HG02885 (cell line): ENCODE data around the gene ACP5.
"Not testable (repeated sequence)": the region's sequence is repeated elsewhere in the genome, so short reads cannot be mapped to it uniquely, and the experiment has no call there.

Source experiments
- ATAC-seq: cut with Tn5 transposase; IDR thresholded peaks from one replicate; pipeline ENCODE4 v1.9.1; 2021; ENCODE audit warnings: mild to moderate bottlenecking; ENCODE audit not compliant: unreplicated experiment, poor library complexity

The ACP5 gene

DNA sequence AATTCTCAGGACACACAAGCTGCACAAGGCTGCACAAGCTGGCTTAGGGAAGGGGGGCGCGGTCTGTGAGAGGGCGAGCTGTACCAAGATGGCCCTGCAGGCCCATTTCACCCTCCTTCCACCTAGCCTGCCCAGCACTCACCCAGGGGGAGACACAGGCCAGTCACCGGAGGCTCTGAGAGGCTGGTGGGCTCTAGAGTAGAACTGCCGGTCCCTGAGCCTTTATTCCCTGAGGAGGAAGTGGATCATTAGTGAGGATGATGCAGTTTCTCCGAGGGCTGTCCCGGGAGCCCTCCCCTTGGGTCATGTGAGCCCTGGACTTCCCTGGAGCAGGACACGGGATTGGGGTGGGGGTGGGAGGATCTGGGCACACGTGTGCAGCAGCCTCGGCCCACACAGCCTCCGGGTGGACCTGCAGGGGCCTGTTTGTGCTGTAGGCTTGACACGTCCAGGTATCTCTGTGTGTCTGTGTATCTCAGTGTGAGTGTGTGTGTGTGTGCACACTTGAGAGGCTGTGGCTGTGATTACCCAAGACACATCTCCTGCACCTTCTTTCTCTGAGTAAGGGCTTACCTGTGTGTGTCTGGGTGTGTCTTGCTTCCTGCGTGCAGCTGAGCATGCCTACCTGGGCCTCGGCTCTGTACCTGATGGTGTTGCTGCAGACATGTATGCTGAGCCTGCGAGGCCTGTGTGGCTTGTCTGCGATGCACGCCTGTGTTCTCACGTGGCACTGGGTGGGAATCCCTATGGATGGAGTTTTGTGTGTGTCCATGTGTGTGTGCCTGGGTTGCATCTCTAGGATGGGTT is at the start of gene ACP5:
ACP5 (minus strand) TSS at position 195 of the 807 bp plus-strand sequence. CDS start 328 bp downstream, outside the sequence.
- no peak for ATAC-seq

DNA sequence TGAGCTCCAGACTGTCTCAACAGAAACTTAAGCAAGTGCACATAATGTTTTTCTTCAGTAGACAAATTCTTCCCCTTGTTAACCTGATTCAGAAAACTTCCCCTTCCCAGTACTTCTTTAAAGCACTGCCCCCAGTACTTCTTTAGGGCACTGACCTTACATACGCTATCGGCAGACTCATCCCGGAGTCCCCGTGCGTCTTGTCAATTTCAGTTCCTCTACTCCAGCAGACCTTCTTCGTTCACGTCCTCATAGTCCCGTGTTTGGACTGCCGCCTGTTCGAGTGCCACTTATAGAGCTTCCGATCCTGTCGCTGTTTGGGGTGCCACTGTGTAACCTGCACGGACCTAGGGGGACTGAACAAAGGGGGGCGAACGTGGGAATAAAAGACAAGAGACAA is 48.8 kb upstream of the ACP5 start:
- no peak for ATAC-seq

DNA sequence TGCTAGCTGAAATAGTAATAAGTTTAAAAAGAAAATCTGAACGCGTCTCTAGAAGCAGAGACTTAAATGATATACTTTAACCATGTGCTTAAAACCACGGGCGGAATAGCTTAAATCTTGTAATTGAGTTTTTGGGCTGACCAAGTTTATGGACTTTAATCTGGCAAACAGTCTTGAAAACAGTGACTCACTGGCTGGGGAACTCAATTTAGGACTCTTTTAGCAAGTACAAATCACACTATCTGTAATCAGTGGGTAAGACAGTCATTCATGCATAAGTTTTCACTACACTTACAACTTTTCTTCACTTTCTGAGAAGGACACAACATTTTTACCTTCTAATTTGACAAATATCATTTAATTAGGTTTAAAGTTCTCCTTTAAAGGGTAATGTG is 46.6 kb upstream of the ACP5 start:
- ATAC-seq, result no peak

DNA sequence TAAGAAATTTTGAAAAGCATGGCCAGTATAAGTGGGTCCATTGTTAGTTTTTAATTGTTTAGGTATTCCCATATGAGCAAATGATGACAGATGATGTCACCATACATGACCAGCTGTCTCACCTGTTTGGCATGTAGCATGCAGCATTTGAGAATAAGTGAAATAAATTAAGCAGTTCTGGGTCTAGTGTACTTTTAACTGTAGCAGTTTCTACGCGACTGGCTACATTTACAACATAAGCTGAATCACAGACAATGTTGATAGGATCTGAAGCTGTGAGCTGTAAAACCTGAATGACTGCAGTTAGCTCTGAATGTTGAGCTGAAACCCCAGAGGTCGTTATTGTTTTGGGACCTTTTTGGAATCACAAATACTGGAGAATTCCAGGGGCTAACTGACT is 45.0 kb upstream of the ACP5 start:
- ATAC-seq, result not testable (repeated sequence)

DNA sequence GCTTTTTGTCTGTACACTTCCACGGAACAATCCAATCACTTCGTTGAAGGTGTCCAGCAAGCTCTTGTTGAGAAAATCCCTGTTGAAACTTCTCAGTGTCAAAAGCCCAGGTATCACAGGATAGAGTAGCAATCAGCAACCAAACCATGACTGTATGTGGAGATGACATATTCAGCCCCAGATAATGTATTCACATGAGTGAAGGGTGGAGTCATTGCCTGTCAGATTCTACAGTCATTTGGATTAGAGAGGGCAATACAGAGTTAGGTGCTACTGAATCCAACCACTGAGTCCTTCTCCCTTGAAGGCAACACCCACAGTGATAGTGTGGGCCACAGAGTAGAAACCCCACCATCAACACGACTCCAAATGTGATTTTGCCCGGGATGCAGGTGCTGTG is 43.1 kb upstream of the ACP5 start:
- no peak for ATAC-seq

DNA sequence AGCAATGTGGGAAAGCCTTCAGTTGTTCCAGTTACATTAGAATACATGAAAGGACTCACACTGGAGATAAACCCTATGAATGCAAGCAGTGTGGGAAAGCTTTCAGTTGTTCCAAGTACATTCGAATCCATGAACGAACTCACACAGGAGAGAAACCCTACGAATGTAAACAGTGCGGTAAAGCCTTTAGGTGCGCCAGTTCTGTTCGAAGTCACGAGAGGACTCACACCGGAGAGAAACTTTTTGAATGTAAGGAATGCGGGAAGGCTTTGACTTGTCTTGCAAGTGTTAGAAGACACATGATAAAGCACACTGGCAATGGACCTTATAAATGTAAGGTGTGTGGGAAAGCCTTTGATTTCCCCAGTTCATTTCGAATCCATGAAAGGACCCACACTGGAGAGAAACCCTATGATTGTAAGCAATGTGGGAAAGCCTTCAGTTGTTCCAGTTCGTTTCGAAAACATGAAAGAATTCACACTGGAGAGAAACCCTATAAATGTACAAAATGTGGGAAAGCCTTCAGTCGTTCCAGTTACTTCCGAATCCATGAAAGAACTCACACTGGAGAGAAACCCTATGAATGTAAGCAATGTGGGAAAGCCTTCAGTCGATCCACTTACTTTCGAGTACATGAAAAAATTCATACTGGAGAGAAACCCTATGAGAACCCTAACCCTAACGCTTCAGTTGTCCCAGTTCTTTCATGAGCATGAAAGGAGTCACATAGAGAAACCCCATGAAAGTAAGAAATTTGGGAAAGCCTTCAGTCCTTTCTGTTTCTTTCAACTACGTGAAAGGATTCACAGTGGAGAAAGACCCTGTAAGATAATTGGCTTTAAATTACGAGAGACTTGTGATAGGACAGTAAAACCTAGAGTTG is 40.0 kb upstream of the ACP5 start:
- ATAC-seq, result no peak

DNA sequence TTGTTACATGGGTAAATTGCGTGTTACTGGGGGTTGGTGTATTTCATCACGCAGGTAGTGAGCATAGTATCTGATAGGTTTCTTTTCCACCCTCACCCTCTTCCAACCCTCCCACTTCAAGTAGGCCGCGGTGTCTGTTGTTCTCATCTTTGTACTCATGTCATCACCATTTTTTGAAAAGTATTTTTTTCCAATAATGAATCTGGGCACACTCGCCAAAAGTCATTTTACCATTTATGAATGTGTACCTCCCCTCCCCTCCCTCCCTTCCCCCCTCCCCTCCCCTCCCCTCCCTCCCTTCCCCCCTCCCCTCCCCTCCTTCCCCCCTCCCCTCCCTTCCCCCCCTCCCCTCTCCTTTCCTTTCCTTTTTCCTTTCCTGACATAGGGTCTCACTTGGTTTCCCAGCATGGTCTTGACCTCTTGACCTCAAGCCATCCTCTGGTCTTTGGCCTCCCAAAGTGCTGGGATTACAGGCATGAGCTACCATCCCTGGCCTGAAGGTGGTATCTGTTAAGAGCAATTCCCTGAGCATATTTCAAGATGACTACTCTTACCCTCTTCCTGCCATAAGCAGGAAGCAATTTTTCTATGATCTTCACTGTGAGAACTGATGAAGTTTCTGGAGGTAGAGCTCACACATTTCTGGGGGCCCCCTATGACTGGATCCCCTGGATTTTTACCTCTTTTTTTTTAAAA is 35.5 kb upstream of the ACP5 start:
- no peak for ATAC-seq

DNA sequence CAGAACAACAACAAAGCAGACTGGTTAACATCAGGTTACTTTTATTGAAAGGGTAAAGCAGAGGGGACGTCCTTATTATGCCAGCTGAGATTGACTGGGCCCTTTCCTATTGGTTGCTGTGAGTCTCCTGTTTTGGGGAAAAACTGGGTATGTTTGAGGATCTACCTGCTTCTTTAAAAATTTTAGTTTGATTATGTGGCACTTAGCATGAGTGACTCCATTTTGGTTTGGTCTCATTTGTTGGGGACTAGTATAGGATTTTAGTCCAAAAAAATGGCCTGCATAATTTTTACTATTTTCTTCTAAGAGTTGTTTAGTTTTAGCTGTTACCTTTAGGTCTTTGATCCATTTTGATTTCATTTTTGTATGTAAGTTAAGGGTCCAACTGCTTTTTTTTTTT is 34.3 kb upstream of the ACP5 start:
- no peak for ATAC-seq

DNA sequence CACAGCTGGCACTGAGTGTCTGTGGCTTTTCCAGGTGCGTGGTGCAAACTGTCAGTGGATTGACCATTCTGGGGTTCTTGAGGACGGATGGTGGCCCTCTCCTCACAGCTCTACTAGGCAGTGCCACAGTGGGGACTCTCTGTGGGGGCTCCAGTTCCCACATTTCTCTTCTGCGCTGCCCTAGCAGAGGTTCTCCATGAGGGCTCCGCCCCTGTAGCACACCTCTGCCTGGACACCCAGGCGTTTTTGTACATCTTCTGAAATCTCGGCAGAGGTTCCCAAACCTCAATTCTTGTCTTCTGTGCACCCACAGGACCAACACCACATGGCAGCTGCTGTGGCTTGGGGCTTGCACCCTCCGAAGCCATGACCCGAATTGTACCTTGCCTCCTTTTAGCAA is 29.0 kb upstream of the ACP5 start:
- ATAC-seq, result no peak

DNA sequence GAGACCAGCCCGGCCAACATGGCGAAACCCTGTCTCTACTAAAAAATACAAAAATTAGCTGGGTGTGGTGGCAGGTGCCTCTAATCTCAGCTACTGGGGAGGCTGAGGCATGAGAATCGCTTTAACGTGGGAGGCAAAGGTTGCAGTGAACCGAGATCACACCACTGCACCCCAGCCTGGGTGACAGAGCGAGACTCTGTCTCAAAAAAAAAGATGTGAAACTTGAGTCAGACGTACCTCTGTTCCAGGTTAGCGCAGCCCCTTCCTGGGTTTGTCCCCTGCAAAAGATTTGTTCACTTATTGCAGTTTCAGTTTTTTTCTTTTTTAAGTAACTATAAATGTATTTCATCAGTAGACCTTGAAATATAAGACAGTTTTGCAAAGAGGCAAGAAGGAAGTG is 22.3 kb upstream of the ACP5 start:
- ATAC-seq, result not testable (repeated sequence)

DNA sequence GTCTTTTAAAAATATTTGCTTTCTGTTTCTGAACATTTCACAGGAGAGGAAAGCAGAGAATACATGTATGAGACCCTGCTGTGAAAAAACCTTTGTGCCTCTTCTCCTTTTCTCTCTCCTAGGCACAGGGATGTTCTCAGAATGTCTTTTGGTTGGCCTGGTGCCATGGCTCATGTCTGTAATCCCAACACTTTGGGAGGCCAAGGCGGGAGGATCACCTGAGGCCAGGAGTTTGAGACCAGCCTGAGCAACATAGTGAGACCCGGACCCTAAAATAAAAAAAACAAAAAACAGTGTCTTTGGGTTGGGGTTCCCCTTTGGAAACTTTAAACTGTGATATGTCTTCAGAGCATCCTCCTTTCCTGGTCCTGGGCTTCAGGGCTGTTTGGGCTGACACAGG is 21.3 kb upstream of the ACP5 start:
- no peak for ATAC-seq

DNA sequence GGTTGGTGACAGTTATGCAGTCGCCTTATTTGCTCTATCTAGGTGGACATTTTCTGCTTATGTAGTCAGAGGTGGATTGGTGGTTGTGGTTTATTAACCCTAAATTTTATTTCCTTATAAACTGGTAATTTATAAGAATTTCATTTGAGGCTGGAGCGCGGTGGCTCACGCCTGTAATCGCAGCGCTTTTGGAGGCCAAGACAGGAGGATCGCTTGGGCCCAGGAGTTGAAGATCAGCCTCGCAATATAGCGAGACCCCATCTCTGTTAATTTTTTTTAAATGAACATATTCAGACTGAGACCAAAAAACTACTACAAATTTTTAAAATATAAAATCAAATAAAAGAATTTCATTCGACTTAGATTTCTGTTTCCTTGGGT is 20.6 kb upstream of the ACP5 start:
- no peak for ATAC-seq

DNA sequence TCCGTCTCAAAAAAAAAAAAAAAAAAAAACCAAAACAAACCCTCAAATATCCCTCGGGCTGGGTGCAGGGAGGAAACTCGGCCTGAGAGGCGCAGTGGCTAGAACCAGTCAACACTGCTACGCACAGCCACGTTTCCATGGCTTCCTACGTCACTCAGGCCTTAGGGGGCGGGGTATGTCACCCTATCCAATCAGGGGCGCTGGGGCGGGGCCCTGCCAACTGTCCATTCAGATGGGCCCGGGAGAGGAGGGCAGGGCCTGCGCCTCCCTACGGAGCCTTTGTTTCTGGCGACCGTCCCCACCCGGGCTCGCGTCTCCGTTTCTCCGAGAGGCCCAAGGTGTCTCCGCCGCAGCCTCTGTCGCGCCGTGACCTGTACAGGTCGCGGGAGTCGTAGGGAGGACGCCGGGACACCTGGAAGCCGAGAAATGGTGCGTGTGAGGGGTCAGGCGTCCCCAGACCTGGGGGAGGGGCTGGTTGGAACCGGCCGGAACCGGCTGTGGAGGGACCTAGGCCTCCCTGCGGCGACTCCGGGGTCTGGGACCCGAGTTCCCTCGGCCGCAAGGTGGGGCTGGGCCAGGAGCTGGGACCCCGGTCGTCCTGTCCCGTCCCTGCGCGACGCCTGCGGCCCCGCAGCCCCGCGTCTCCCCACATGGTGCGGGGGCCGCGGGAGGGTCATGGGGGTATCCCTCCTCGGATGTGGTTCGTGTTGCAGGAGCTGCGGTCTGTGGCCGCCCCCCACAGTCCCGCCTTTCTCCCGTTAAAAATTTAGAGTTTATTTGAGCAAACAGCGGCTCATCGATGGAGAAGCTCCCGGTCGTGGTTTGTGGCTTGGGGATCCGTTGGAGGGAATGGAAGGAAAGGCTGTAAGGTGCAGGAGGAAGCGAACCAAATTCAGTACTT is 20.0 kb upstream of the ACP5 start, which contains the start of gene ZNF627:
ZNF627 (plus strand) TSS at position 282 of the 901 bp plus-strand sequence; CDS start at position 427, 145 bp downstream.
- peak; percentile 99 for ATAC-seq

DNA sequence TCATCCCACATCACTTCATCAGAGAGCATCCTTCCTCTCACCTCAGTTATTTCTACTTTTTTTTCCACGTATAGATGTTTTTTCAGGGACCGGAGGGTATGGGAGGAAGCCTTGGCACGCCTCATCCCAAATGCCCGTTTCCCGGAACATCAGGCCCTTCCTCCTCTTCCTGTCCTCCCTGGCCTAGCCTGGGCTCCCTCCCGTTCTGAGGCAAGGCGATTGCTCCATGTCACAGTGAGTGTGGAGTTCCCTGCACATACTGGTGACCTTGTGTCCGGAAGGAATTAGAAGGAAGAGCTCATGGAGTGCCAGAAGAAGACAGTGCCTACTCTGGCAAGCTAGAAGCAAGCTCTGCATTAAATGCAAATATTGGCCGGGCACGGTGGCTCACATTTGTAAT is 18.7 kb upstream of the ACP5 start:
- no peak for ATAC-seq

DNA sequence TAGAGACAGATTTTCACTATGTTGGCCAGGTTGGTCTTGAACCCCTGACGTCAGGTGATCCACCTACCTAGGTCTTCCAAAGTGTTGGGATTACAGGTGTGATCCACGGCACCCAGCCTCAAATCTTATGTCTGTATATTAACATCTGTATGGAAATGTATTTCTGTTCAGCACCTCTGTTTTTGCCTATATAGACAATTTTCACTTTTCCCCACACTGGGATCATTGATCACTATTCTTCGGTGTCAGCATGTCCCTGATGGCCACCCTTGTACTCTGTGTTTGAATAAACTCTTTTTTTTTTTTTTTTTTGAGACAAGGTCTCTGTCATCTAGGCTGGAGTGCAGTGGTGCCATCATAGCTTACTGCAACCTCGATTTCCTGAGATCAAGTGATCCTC is 16.6 kb upstream of the ACP5 start:
- ATAC-seq, result no peak

DNA sequence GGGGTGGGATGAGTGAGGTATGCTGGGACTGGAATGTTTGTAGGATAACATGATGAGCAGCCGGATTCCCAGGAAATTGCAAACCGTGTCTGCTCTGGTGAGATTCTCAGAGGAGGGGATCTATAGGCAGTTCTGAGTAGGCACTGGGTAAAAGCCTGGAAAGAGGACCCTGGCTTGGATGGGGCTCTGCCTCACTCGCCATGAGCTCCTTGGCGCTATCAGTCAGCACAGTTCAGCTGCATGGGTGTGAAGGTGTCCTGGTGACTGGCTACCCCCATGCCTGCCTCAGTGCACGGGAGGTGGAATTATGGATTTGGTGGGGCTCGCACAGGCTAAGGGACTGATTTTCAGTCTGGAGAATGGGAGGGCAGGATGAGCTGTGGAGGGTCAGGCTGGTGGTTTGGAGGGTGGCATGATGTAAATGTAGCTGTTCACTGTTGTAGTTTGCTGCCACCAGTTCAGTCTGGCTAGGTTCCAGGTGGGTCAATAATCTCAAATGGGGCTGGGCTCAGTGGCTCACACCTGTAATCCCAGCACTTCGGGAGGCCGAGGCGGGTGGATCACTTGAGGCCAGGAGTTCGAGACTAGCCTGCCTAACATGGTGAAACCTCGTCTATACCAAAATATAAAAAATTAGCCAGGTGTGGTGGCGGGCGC is 10.7 kb upstream of the ACP5 start:
- ATAC-seq, result no peak

DNA sequence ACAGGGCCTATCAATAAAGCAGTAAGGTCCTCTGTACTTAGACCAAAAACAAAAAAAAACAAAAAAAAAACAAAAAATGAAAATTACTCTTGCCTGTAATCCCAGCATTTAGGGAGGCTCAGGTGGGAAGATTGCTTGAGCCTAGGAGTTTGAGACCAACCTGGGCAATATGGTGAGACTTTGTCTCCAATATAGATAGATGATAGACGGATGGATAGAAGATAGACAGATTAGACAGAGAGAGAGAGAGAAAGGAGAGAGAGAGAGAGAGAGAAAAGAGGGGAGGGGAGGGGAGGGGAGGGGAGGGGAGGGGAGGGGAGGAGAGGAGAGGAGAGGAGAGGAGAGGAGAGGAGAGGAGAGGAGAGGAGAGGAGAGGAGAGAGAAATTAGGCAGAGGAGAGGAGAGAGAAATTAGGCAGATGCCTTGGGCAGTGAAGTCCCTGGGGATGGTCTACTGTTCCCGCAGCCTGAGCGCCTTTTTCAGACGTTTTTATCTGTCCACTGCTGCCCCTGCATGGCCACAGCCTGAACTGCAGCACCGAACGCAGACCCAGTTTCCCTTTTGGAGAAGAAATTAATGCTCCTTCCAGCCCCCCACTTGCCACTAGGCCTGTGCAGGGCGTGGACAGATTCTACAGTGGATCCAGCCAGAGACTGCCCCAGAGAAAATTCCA is 10.0 kb upstream of the ACP5 start:
- ATAC-seq, result peak; percentile 55

DNA sequence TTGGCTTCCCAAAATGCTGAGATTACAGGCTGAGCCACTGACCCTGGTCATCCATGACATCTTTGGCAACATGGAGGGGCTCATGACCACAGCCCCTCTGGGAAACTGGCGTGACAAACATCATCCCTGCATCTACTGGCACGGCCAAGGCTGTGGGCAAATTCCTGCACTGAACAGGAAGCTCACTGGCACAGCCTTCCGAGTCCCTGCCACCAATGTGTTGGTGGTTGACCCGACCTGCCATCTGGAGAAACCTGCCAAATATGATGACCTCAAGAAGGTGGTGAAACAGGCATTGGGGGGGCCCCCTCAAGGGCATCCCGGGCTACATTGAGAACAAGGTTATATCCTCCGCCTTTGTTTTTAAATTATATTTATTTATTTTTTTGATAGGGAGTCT is 8.9 kb upstream of the ACP5 start:
- ATAC-seq, result no peak

DNA sequence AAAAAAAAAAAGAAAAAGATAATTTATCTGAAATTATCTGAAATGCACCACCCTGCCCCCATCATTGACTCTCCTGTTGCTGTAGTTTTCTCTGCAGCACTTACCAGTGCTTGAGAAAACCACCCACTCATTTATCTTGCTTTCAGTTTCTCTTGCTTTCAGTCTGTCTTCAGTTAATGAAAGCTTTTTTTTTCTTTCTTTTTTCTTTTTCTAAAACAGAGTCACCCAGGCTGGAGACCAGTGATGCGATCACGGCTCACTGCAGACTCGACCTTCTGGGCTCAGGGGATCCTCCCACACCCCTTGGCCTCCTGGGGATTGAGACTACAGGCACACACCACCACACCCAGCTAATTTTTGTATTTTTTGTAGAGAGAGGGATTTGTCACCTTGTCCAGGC is 4.3 kb upstream of the ACP5 start:
- ATAC-seq, result peak; percentile 73
